RCC 7860 (cell line): ENCODE results near the gene SF1.
A peak's percentile ranks its signal among the peaks of the same experiment; 100 is the strongest.

Experiments
- DNase-seq: peaks from one replicate; pipeline ENCODE4 v3.0.0-alpha.2; 2015; ENCODE audit warnings: low spot score
- FAIRE-seq: peaks from 2 replicates; lab custom pipeline; 2012; peaks lifted over from hg19 to GRCh38; lab: Jason Lieb, UNC

SF1 gene

GRCh38 chr11:64786308-64786707 is 8.0 kb upstream of the SF1 start:
- no peak for FAIRE-seq
- no peak for DNase-seq

GRCh38 chr11:64784813-64785581 is 6.7 kb upstream of the SF1 start:
- DNase-seq (no peak), FAIRE-seq (no peak)

GRCh38 chr11:64778223-64778472 is 194 bp downstream of the SF1 start:
- DNase-seq, result no peak
- FAIRE-seq, result no peak

GRCh38 chr11:64777449-64778222 is 706 bp downstream of the SF1 start:
- DNase-seq, result peak; percentile 33
- no peak for FAIRE-seq

- no peak for FAIRE-seq
- DNase-seq, result no peak
These were observed 1.5 kb downstream of the SF1 start for GRCh38 chr11:64776875-64777274.

- DNase-seq (no peak), FAIRE-seq (no peak)
These were observed 1.9 kb downstream of the SF1 start for GRCh38 chr11:64776425-64776824.

GRCh38 chr11:64774144-64774543 is 4.2 kb downstream of the SF1 start:
- no peak for FAIRE-seq

GRCh38 chr11:64772303-64773018 is 5.9 kb downstream of the SF1 start:
- no peak for FAIRE-seq
- no peak for DNase-seq

More at GRCh38 chr11:64774144-64774543, 4.2 kb downstream of the SF1 start:
- no peak for DNase-seq

- FAIRE-seq (no peak), DNase-seq (no peak)
These were observed 6.5 kb downstream of the SF1 start for GRCh38 chr11:64771861-64772260.

- no peak for DNase-seq
These were observed 8.2 kb downstream of the SF1 start for GRCh38 chr11:64770120-64770519.

GRCh38 chr11:64769283-64769682 is 9.1 kb downstream of the SF1 start:
- no peak for FAIRE-seq

More at GRCh38 chr11:64770120-64770519, 8.2 kb downstream of the SF1 start:
- FAIRE-seq, result no peak

GRCh38 chr11:64768300-64768694 is 10.0 kb downstream of the SF1 start:
- no peak for FAIRE-seq

More at GRCh38 chr11:64769283-64769682, 9.1 kb downstream of the SF1 start:
- no peak for DNase-seq

GRCh38 chr11:64767344-64768299 is 10.7 kb downstream of the SF1 start:
- peak; percentile 11 for DNase-seq
- no peak for FAIRE-seq

More at GRCh38 chr11:64768300-64768694, 10.0 kb downstream of the SF1 start:
- no peak for DNase-seq

GRCh38 chr11:64766881-64767280 is 11.5 kb downstream of the SF1 start:
- FAIRE-seq, result no peak

GRCh38 chr11:64765851-64766665 is 12.3 kb downstream of the SF1 start:
- FAIRE-seq (no peak), DNase-seq (no peak)

More at GRCh38 chr11:64766881-64767280, 11.5 kb downstream of the SF1 start:
- DNase-seq, result no peak

- FAIRE-seq (no peak), DNase-seq (no peak)
These were observed 13.0 kb downstream of the SF1 start for GRCh38 chr11:64765291-64765850.

GRCh38 chr11:64764753-64765152 is 13.6 kb downstream of the SF1 start:
- DNase-seq (no peak), FAIRE-seq (no peak)

GRCh38 chr11:64764040-64764611 is 14.2 kb downstream of the SF1 start:
- FAIRE-seq (no peak), DNase-seq (no peak)

- FAIRE-seq, result no peak
- DNase-seq, result no peak
These were observed 14.8 kb downstream of the SF1 start for GRCh38 chr11:64763526-64764039.
